Activated CD8-positive, alpha-beta T cell treated with anti-CD3 and anti-CD28 coated beads, Interleukin-2, amount 10 ng/mL, durations not matched to agents 7 days and 5 days (primary cell): ENCODE data around the gene ADAMTS17. TPM values are rescaled to one million over a fixed set of nuclear protein-coding genes. Genes with fewer than 3 reads are reported as not detected.

Source experiments
- ATAC-seq: fragments of 150-1000 bp; cut with Tn5 transposase; one replicate; pipeline ENCODE4 v1.10.0; 2021; ENCODE audit warnings: moderate library complexity
- CTCF ChIA-PET: fragments of 350-600 bp; sonication (Branson Sonifier 250); formaldehyde crosslinking; loops from one replicate; lab custom pipeline; 2021; ENCODE audit warnings: antibody characterized with exemption; lab: Charles Lee
- POLR2A ChIA-PET: fragments of 350-600 bp; sonication (Branson Sonifier 250); formaldehyde crosslinking; loops from one replicate; lab custom pipeline; 2021; ENCODE audit warnings: antibody characterized with exemption; lab: Charles Lee
- DNase-seq: peaks from one replicate; pipeline ENCODE4 v3.0.0-alpha.2; 2020
- H3K27ac Mint-ChIP-seq: one replicate; pipeline ENCODE4 v1.8.0; 2021; ENCODE audit warnings: mild to moderate bottlenecking, mixed read lengths
- H3K27me3 Mint-ChIP-seq: one replicate; pipeline ENCODE4 v1.8.0; 2021; ENCODE audit warnings: low read depth, mixed read lengths
- H3K36me3 Mint-ChIP-seq: one replicate; pipeline ENCODE4 v1.8.0; 2021; ENCODE audit warnings: low read depth, mixed read lengths
- H3K4me1 Mint-ChIP-seq: one replicate; pipeline ENCODE4 v1.8.0; 2021; ENCODE audit warnings: low read depth, mixed read lengths
- H3K4me3 Mint-ChIP-seq: one replicate; pipeline ENCODE4 v1.8.0; 2021; ENCODE audit warnings: mild to moderate bottlenecking, mixed read lengths
- H3K9me3 Mint-ChIP-seq: one replicate; pipeline ENCODE4 v1.8.0; 2022; ENCODE audit warnings: mixed read lengths; ENCODE audit not compliant: insufficient read depth
- total RNA-seq, 2 experiments: library from RNA; stranded (reverse); gene quantifications; one replicate each; pipeline ENCODE4 v1.2.3, GENCODE V29; 2021

The ADAMTS17 gene
- total RNA-seq, 2 experiments from 2014 or later: 5.1 to 6.0 TPM

GRCh38 chr15:99995543-99995942, 346.2 kb downstream of the ADAMTS17 start:
- DNase-seq (no peak), ATAC-seq (no peak)
- Mint-ChIP-seq H3K4me1 (no peaks in the 10 kb centered on the region), H3K4me3 (no peak overlapping the region), H3K9me3 (no peaks in the 10 kb centered on the region), H3K27ac (no peak overlapping the region), H3K36me3 (no peaks in the 10 kb centered on the region), H3K27me3 (no peaks in the 10 kb centered on the region)
- POLR2A ChIA-PET: no interaction called here
- CTCF ChIA-PET: no interaction called here

DNA sequence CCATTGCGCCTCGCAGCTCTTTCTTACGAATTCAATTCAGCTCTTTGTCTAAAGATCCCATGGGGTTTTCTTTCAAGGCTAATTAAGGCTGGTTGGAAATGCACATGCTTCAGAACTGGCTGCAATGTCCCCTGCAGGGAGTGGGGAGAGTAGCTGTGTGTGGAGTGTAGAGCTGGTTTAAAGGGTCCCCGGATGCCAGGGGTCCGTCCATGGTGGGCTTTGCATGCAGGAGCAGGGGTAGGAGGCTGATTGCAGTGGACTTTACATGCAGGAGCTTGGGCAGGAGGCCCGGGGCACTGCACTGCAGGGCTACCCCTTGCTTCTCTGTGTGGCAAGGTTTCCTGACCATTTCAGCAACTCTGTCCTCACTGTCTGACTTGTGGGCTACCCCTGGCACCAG, 346.9 kb downstream of the ADAMTS17 start:
- ChIA-PET POLR2A (no interaction called here), CTCF (no interaction called here)
- H3K9me3 Mint-ChIP-seq: no peaks in the 10 kb centered on the region
- no peak overlapping the region for H3K27ac Mint-ChIP-seq
- H3K36me3 Mint-ChIP-seq: no peaks in the 10 kb centered on the region
- DNase-seq: no peak
- H3K4me3 Mint-ChIP-seq: no peak overlapping the region
- no peak for ATAC-seq
- H3K27me3 Mint-ChIP-seq: no peaks in the 10 kb centered on the region
- H3K4me1 Mint-ChIP-seq: no peaks in the 10 kb centered on the region

DNA sequence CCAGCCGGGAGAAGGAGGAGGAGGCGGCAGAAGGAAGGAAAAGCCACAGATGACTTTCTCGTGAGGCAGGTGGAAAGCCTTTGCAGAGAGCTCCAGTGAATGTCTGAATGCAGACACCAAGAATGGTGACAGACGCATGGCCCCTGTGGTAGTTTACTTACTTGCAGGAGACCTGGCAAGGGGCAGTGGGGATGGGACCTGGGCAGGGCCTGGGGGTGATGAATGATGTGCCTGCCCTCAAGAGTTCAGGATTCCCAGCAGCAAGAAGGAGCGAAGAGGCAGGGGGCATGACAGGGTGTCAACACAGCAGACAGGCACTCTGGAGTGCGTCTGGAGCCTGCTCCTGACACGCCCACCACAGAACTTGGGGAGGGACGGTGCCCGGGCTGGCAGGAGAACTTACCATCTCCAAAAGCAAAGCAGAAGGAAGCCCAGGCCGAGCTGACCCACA, 348.1 kb downstream of the ADAMTS17 start:
- Mint-ChIP-seq H3K4me3 (no peak overlapping the region), H3K36me3 (no peaks in the 10 kb centered on the region), H3K27me3 (no peaks in the 10 kb centered on the region), H3K27ac (no peak overlapping the region), H3K4me1 (no peaks in the 10 kb centered on the region), H3K9me3 (no peaks in the 10 kb centered on the region)
- no peak for DNase-seq
- ATAC-seq: no peak
- POLR2A ChIA-PET: no interaction called here
- CTCF ChIA-PET: no interaction called here

- no peak for DNase-seq
- ATAC-seq: no peak
- Mint-ChIP-seq H3K27me3 (no peaks in the 10 kb centered on the region), H3K4me1 (no peaks in the 10 kb centered on the region), H3K9me3 (no peaks in the 10 kb centered on the region), H3K36me3 (no peaks in the 10 kb centered on the region), H3K27ac (no peak overlapping the region), H3K4me3 (no peak overlapping the region)
- POLR2A ChIA-PET: no interaction called here
- CTCF ChIA-PET: no interaction called here
Measured at GRCh38 chr15:99993262-99993661, 348.5 kb downstream of the ADAMTS17 start.

- Mint-ChIP-seq H3K4me3 (no peak overlapping the region), H3K4me1 (no peaks in the 10 kb centered on the region), H3K9me3 (no peaks in the 10 kb centered on the region), H3K27me3 (no peaks in the 10 kb centered on the region), H3K36me3 (no peaks in the 10 kb centered on the region), H3K27ac (no peak overlapping the region)
- ATAC-seq (no peak), DNase-seq (no peak)
- POLR2A ChIA-PET: no interaction called here
- CTCF ChIA-PET: no interaction called here
Measured at GRCh38 chr15:99992611-99993231, 349.1 kb downstream of the ADAMTS17 start.

DNA sequence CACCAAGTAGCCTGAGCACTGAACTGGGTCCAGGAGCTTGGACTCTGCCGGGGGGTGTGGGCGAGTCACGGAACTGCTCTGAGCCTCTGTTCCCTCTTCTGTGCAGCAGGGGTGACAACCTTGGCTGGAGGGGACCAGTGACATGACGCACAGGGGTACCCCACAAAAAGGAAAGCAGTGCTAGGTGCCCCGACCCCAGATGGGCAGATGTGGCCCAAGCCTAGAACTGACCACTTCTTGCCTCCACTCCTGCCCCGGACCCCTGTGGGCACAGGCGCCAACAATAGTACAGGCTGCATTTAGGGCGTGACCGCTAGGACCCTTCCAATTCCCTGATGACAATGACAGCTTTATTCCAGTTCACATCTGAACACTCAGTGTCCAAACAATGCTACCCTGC, 352.7 kb downstream of the ADAMTS17 start:
- Mint-ChIP-seq H3K4me1 (no peaks in the 10 kb centered on the region), H3K27ac (no peak overlapping the region), H3K9me3 (no peaks in the 10 kb centered on the region), H3K4me3 (no peak overlapping the region), H3K27me3 (no peaks in the 10 kb centered on the region), H3K36me3 (no peaks in the 10 kb centered on the region)
- no peak for ATAC-seq
- ChIA-PET POLR2A (no interaction called here), CTCF (no interaction called here)
- no peak for DNase-seq

- ATAC-seq: no peak
- no peak overlapping the region for H3K4me3 Mint-ChIP-seq
- ChIA-PET CTCF (no interaction called here), POLR2A (no interaction called here)
- no peaks in the 10 kb centered on the region for H3K27me3 Mint-ChIP-seq
- no peaks in the 10 kb centered on the region for H3K36me3 Mint-ChIP-seq
- no peaks in the 10 kb centered on the region for H3K4me1 Mint-ChIP-seq
- H3K27ac Mint-ChIP-seq: no peak overlapping the region
- no peak for DNase-seq
- H3K9me3 Mint-ChIP-seq: no peaks in the 10 kb centered on the region
Measured at GRCh38 chr15:99987701-99988100, 354.1 kb downstream of the ADAMTS17 start.

GRCh38 chr15:99987119-99987506, 354.7 kb downstream of the ADAMTS17 start:
- POLR2A ChIA-PET: no interaction called here
- H3K4me3 Mint-ChIP-seq: no peak overlapping the region
- H3K36me3 Mint-ChIP-seq: no peaks in the 10 kb centered on the region
- CTCF ChIA-PET: no interaction called here
- DNase-seq: no peak
- ATAC-seq: no peak
- no peaks in the 10 kb centered on the region for H3K9me3 Mint-ChIP-seq
- H3K27me3 Mint-ChIP-seq: no peaks in the 10 kb centered on the region
- no peak overlapping the region for H3K27ac Mint-ChIP-seq
- no peaks in the 10 kb centered on the region for H3K4me1 Mint-ChIP-seq

DNA sequence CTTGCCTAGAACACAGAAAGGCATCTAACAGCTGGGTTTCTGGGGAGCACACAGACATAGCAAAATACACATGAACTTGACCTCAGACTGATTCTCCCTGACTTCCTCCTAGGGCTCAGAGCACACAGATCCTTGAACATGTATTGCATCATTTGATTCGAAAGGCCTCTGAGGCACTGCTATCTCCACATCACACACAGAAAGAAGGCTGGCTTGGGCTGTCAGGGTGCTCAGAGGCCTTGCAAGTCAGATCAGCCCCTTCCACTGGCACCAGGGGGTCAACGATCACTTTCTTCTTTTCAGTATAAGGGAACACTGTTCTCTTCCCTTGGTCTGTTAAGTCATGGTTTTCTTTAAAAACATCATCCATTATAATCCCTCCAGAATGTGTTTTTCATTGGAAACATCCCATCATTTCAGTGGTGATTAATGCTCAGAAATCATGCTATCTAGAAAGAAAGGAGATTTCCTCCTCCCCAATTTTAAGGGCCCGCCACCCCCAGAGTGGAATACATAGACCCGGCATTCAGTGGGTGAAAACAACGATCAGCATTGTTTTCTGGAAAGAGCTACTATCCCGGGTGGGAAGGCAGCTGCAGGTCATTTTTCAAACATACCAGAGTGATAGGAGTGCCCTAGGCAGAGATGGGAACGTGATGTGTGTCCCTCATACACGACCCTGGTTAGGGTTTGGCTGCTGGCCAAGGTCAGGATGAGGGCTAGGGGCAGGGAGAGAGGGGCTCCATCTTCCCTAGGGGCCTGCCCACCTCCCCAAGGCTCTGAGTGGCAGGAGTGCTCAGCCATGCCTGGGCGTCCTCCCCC, 355.3 kb downstream of the ADAMTS17 start:
- Mint-ChIP-seq H3K4me3 (no peak overlapping the region), H3K9me3 (no peaks in the 10 kb centered on the region), H3K36me3 (no peaks in the 10 kb centered on the region), H3K27me3 (no peaks in the 10 kb centered on the region), H3K27ac (no peak overlapping the region), H3K4me1 (no peaks in the 10 kb centered on the region)
- DNase-seq (no peak), ATAC-seq (no peak)
- ChIA-PET POLR2A (no interaction called here), CTCF (no interaction called here)

DNA sequence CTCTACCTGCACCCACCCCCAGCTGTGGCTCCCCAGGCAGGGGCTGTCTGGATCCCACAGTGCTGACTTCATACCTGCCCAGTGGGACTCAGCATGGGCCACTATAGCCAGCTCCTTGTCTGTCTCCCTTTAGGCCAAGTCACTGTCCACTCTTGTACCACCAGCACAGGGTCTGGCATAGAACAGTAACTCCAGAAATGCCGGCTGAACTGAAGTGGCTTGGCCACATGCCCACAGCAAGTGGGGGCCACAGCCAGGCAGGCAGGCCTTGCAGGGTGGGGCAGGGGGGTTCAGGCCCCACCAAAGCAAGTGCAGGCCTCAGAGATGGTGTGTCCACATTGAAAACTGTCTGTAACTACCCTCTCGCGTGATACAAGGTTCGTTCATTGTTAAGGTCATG, 355.9 kb downstream of the ADAMTS17 start:
- ChIA-PET CTCF (no interaction called here), POLR2A (no interaction called here)
- ATAC-seq: no peak

GRCh38 chr15:99984491-99985243, 357.1 kb downstream of the ADAMTS17 start:
- ChIA-PET POLR2A (no interaction called here), CTCF (no interaction called here)
- Mint-ChIP-seq H3K4me1 (no peaks in the 10 kb centered on the region), H3K27ac (no peak overlapping the region), H3K4me3 (no peak overlapping the region), H3K27me3 (no peaks in the 10 kb centered on the region), H3K9me3 (no peaks in the 10 kb centered on the region), H3K36me3 (no peaks in the 10 kb centered on the region)
- DNase-seq: no peak
- no peak for ATAC-seq

More for the DNA sequence above, 355.9 kb downstream of the ADAMTS17 start:
- Mint-ChIP-seq H3K27ac (no peak overlapping the region), H3K36me3 (no peaks in the 10 kb centered on the region), H3K9me3 (no peaks in the 10 kb centered on the region), H3K27me3 (no peaks in the 10 kb centered on the region), H3K4me3 (no peak overlapping the region), H3K4me1 (no peaks in the 10 kb centered on the region)
- no peak for DNase-seq

- no peaks in the 10 kb centered on the region for H3K9me3 Mint-ChIP-seq
- ChIA-PET CTCF (no interaction called here), POLR2A (no interaction called here)
- ATAC-seq: no peak
- H3K4me3 Mint-ChIP-seq: no peak overlapping the region
- no peak overlapping the region for H3K27ac Mint-ChIP-seq
- no peaks in the 10 kb centered on the region for H3K4me1 Mint-ChIP-seq
- H3K27me3 Mint-ChIP-seq: no peaks in the 10 kb centered on the region
- no peaks in the 10 kb centered on the region for H3K36me3 Mint-ChIP-seq
- no peak for DNase-seq
Measured at GRCh38 chr15:99983886-99984286, 357.9 kb downstream of the ADAMTS17 start.
